HepG2 (cell line): Measurements from ENCODE around the gene ANKEF1. TPM values are rescaled to one million over a fixed set of nuclear protein-coding genes. Genes with fewer than 3 reads are reported as not detected.

Source experiments
- ATF4 ChIP-seq, 2 experiments: fragments of 450-650 bp in 1 of 2; sonication (generic) in 1 of 2; formaldehyde crosslinking; IDR thresholded peaks; 2 replicates each; pipeline versions ENCODE4 v1.5.0 to v1.8.0; 2020 to 2022; ENCODE audit warnings: mild to moderate bottlenecking in 1 of 2, missing genetic modification reagents in 1 of 2
- CENPX ChIP-seq: sonication (generic); formaldehyde crosslinking; IDR thresholded peaks from 2 replicates; pipeline ENCODE4 v1.9.0; 2021; ENCODE audit warnings: mild to moderate bottlenecking, missing genetic modification reagents, moderate library complexity
- ELF1 ChIP-seq: sonication (generic); formaldehyde crosslinking; IDR thresholded peaks from 2 replicates; pipeline ENCODE4 v1.4.0; 2020; ENCODE audit warnings: missing genetic modification reagents
- ESRRA ChIP-seq: sonication (generic); formaldehyde crosslinking; IDR thresholded peaks from 2 replicates; pipeline ENCODE4 v1.5.1; 2020; ENCODE audit warnings: mild to moderate bottlenecking, low read depth, missing genetic modification reagents
- FOXC1 ChIP-seq: sonication (generic); formaldehyde crosslinking; IDR thresholded peaks from 2 replicates; pipeline ENCODE4 v1.8.0; 2022; ENCODE audit warnings: mild to moderate bottlenecking, missing genetic modification reagents, borderline replicate concordance
- GZF1 ChIP-seq: sonication (generic); formaldehyde crosslinking; IDR thresholded peaks from 2 replicates; pipeline ENCODE4 v1.5.1; 2020; ENCODE audit warnings: mild to moderate bottlenecking, missing genetic modification reagents
- MXD4 ChIP-seq: IDR thresholded peaks from 2 replicates; pipeline ENCODE4 v1.6.1; 2016; ENCODE audit warnings: mild to moderate bottlenecking, missing biosample characterization, missing genetic modification reagents
- NFYB ChIP-seq: sonication (generic); formaldehyde crosslinking; IDR thresholded peaks from 2 replicates; pipeline ENCODE4 v1.4.0; 2020; ENCODE audit warnings: missing genetic modification reagents
- POLR2A ChIP-seq, 2 experiments: IDR thresholded peaks; 2 replicates each; pipeline ENCODE4 v1.6.1; 2011; ENCODE audit warnings: low read depth in 2 of 2, low read length in 2 of 2, mild to moderate bottlenecking in 1 of 2, moderate library complexity in 1 of 2; ENCODE audit not compliant: insufficient read depth in 1 of 2
- RBFOX2 ChIP-seq: fragments of 200-400 bp; formaldehyde crosslinking; IDR thresholded peaks from 2 replicates; pipeline ENCODE4 v1.6.1; 2017; ENCODE audit warnings: low read depth, mild to moderate bottlenecking, low read length
- SETDB1 ChIP-seq: sonication (generic); formaldehyde crosslinking; IDR thresholded peaks from 2 replicates; pipeline ENCODE4 v1.5.1; 2020; ENCODE audit warnings: missing genetic modification reagents, mild to moderate bottlenecking, borderline replicate concordance
- TOE1 ChIP-seq: sonication (generic); formaldehyde crosslinking; IDR thresholded peaks from 2 replicates; pipeline ENCODE4 v1.4.0; 2020; ENCODE audit warnings: mild to moderate bottlenecking, missing genetic modification reagents
- ZNF407 ChIP-seq: sonication (generic); formaldehyde crosslinking; IDR thresholded peaks from one replicate; pipeline ENCODE4 v1.5.1; 2020; ENCODE audit warnings: mild to moderate bottlenecking, missing genetic modification reagents; ENCODE audit errors: not compliant biosample characterization
- ZNF503 ChIP-seq: sonication (generic); formaldehyde crosslinking; IDR thresholded peaks from 2 replicates; pipeline ENCODE4 v1.4.0; 2020; ENCODE audit warnings: missing genetic modification reagents
- ZNF703 ChIP-seq: sonication (generic); formaldehyde crosslinking; IDR thresholded peaks from 2 replicates; pipeline ENCODE4 v1.5.1; 2020; ENCODE audit warnings: missing genetic modification reagents, mild to moderate bottlenecking, moderate library complexity, borderline replicate concordance
- ZNF784 ChIP-seq: sonication (generic); formaldehyde crosslinking; IDR thresholded peaks from 2 replicates; pipeline ENCODE4 v1.5.1; 2020; ENCODE audit warnings: missing genetic modification reagents, mild to moderate bottlenecking, borderline replicate concordance
- ZSCAN31 ChIP-seq: sonication (generic); formaldehyde crosslinking; IDR thresholded peaks from 2 replicates; pipeline ENCODE4 v1.5.0; 2020; ENCODE audit warnings: low read depth, mild to moderate bottlenecking, missing genetic modification reagents
- polyA plus RNA-seq, 8 experiments: library from polyadenylated mRNA; depleted of rRNA in 3 of 8; stranded (reverse) in 7 of 8; unstranded in 1 of 8; fragments of >200 nt; fragmentation: Illumina TruSeq in 4 of 8; extraction: Trizol in 4 of 8; gene quantifications; 2 replicates each; pipeline versions ENCODE4 v1.2.1 to v1.2.3, GENCODE V29; 2011 to 2016; ENCODE audit warnings: low read depth in 4 of 8, missing spikeins in 1 of 8, mixed read lengths in 1 of 8; ENCODE audit not compliant: insufficient read depth in 1 of 8
- total RNA-seq, 5 experiments: library from RNA; depleted of rRNA; stranded (reverse); fragments of >200 nt; fragmentation: Illumina TruSeq; extraction: Trizol; gene quantifications; 2 replicates each; pipeline ENCODE4 v1.2.3, GENCODE V29; 2016; ENCODE audit warnings: low read depth in 1 of 5

The ANKEF1 gene
- total and polyA plus RNA-seq, 2 of the 13 experiments (the other 11 are each of a cell fraction or from before 2014, with no cell fraction given): 3.1 to 8.6 TPM

- TF ChIP-seq CENPX (CRISPR knock-in tag): no peak
- TF ChIP-seq FOXC1 (CRISPR knock-in tag): peak; percentile 98
- TF ChIP-seq ATF4 (CRISPR knock-in tag; IDR thresholded peaks at IDR 0.05): no peak
- peak; percentile 34 for TF ChIP-seq NFYB (CRISPR knock-in tag)
- peak; percentile 98 for TF ChIP-seq MXD4 (CRISPR knock-in tag)
- TF ChIP-seq ELF1 (CRISPR knock-in tag): peak; percentile 89
- peak; percentile 95 for TF ChIP-seq RBFOX2
- peak; percentile 81 to 83 for TF ChIP-seq POLR2A (IDR thresholded peaks at IDR 0.05; ENCODE audit: insufficient read depth in 1 of 2, low read depth in 2 of 2, low read length in 2 of 2)
- TF ChIP-seq ZNF784 (CRISPR knock-in tag): peak; percentile 73; the same call in 1 of the 2 replicates
- TF ChIP-seq ZNF407 (CRISPR knock-in tag): peak; percentile 89
- TF ChIP-seq ZNF503 (CRISPR knock-in tag): peak; percentile 25; the same call in 1 of the 2 replicates
- TF ChIP-seq SETDB1: no peak
- 0 out of 2 replicates have a peak, but pooled peaks have one; percentile 51 for TF ChIP-seq GZF1 (CRISPR knock-in tag)
- TF ChIP-seq ZNF703: 0 out of 2 replicates have a peak, but pooled peaks have one; percentile 55
- TF ChIP-seq ZSCAN31 (CRISPR knock-in tag): peak; percentile 74; the same call in 1 of the 2 replicates
- peak; percentile 85 for TF ChIP-seq ESRRA (CRISPR knock-in tag)
- TF ChIP-seq TOE1 (CRISPR knock-in tag): no peak; the same call in 1 of the 2 replicates
Observed at GRCh38 chr20:10034717-10035571, at the start of gene ANKEF1 (continued).
